Loucy (cell line): ENCODE data around the gene PAGE2B.
"Not testable (repeated sequence)": the region's sequence is repeated elsewhere in the genome, so short reads cannot be mapped to it uniquely, and the experiment has no call there.

Experiments
- H2AFZ ChIP-seq: fragments of 200-600 bp; sonication (generic); 2 replicates; pipeline ENCODE4 v1.6.0; 2016; ENCODE audit warnings: antibody characterized with exemption, mild to moderate bottlenecking, low read length, moderate library complexity
- H3F3A ChIP-seq: fragments of 200-600 bp; 2 replicates; pipeline ENCODE4 v1.6.0; 2016; ENCODE audit warnings: antibody characterized with exemption, low read depth, mild to moderate bottlenecking
- H3K27me3 ChIP-seq: fragments of 200-600 bp; sonication (generic); 2 replicates; pipeline ENCODE4 v1.6.1; 2014; ENCODE audit warnings: low read length, mild to moderate bottlenecking; ENCODE audit not compliant: insufficient read depth, poor library complexity, severe bottlenecking
- H3K36me3 ChIP-seq: fragments of 200-600 bp; sonication (generic); 2 replicates; pipeline ENCODE4 v1.6.1; 2016; ENCODE audit warnings: low read length; ENCODE audit not compliant: insufficient read depth
- H3K4me1 ChIP-seq: fragments of 200-600 bp; sonication (generic); 2 replicates; pipeline ENCODE4 v1.5.1; 2014; ENCODE audit warnings: low read length, mild to moderate bottlenecking; ENCODE audit not compliant: insufficient read depth, poor library complexity, severe bottlenecking
- H3K4me2 ChIP-seq: fragments of 200-600 bp; sonication (generic); 2 replicates; pipeline ENCODE4 v1.6.0; 2014; ENCODE audit warnings: antibody characterized with exemption, low read length, low read depth, mild to moderate bottlenecking; ENCODE audit not compliant: poor library complexity, severe bottlenecking
- H3K4me3 ChIP-seq: fragments of 200-600 bp; sonication (generic); 2 replicates; pipeline ENCODE4 v1.5.1; 2014; ENCODE audit warnings: low read length, mild to moderate bottlenecking, mixed read lengths; ENCODE audit not compliant: poor library complexity, severe bottlenecking
- H3K79me2 ChIP-seq: fragments of 200-600 bp; sonication (generic); 2 replicates; pipeline ENCODE4 v1.6.1; 2014; ENCODE audit warnings: low read length; ENCODE audit not compliant: insufficient read depth
- H3K9ac ChIP-seq: fragments of 200-600 bp; sonication (generic); 2 replicates; pipeline ENCODE4 v1.6.0; 2014; ENCODE audit warnings: mild to moderate bottlenecking, low read depth, low read length, moderate library complexity; ENCODE audit not compliant: poor library complexity, severe bottlenecking
- H3K9me2 ChIP-seq: fragments of 200-600 bp; sonication (generic); replicated peaks from 2 replicates; pipeline ENCODE4 v1.6.1; 2016; ENCODE audit warnings: low read depth, low read length, mixed read lengths
- H3K9me3 ChIP-seq: fragments of 200-600 bp; sonication (generic); 2 replicates; pipeline ENCODE4 v1.6.1; 2014; ENCODE audit warnings: mild to moderate bottlenecking, antibody characterized with exemption, low read length, low read depth; ENCODE audit not compliant: insufficient read depth
- H4K20me1 ChIP-seq: fragments of 200-600 bp; sonication (generic); 2 replicates; pipeline ENCODE4 v1.6.0; 2014; ENCODE audit warnings: antibody characterized with exemption, low read length, mild to moderate bottlenecking; ENCODE audit not compliant: insufficient read depth, poor library complexity, severe bottlenecking
- EZH2phosphoT487 ChIP-seq: fragments of 200-600 bp; IDR thresholded peaks from 2 replicates; pipeline ENCODE4 v1.6.1; 2018; ENCODE audit warnings: antibody characterized with exemption, mild to moderate bottlenecking, moderate library complexity, borderline replicate concordance
- TF ChIP-seq, protein P1 (sequence below): fragments of 200-600 bp; sonication (generic); conservative IDR thresholded peaks from 2 replicates; pipeline ENCODE4 v1.5.1; 2014; ENCODE audit warnings: mild to moderate bottlenecking, antibody characterized with exemption, low read length

PAGE2B gene

DNA sequence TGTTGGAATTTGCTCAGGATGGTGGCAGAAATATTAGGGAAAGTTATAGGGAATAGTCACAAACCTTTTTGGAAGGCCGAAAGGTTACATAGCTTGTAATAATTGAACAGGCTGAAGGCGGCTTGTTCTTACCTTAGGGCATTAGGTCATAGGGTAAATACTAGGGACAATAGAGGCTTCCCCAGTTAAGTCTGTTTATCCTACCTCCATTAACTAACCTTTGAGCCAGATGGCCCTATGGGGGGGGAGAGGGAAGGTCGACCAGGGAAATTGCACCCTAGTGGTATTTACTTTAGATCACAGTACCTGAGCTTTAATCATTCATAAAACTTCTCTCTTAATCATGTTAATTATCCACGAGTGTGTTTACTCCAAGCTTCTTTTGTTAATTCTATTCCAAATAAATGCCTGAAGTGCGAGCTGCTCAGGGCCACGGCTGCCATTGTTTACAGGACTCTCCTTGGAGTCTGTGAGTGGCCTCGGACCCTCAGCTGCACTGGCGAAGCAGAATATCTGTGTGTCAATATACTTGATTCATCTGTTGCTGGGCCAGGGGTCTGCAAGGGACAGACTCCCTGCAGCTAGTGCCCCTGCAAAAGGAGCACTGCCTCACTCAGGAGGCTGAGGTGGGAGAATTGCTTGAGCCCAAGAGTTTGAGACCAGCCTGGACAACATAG, 36.9 kb downstream of the PAGE2B start:
- Histone ChIP-seq H3K4me2 (no peak overlapping the region), H3K9ac (no peak overlapping the region), H3K27me3 (no peaks in the 10 kb centered on the region), H3K9me3 (no peaks in the 10 kb centered on the region), H3F3A (no peaks in the 10 kb centered on the region), H3K9me2 (no peaks in the 10 kb centered on the region), H4K20me1 (no peaks in the 10 kb centered on the region), H3K36me3 (no peaks in the 10 kb centered on the region), H2AFZ (no peak overlapping the region), H3K4me1 (no peaks in the 10 kb centered on the region), H3K79me2 (no peaks in the 10 kb centered on the region), H3K4me3 (no peak overlapping the region)
- TF ChIP-seq EZH2phosphoT487: no peak

DNA sequence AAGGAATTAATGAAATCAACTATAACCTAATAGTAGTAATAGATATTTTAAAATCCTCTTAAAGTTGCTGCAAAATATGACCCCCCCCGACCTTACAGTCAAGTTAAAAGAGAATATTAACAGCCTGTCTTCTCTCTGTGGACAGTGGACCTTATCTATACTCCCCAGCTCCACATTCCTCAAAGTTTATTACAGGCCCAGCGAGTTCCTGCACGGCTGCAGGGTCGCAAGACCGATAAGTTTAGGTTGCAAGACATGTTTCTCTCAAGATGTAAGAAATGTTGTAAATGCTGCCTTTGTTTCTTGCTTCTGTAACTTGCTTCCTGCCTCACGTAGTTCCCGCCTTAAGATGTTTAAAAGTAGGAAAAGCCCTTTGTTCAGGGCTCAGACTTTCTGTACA, 41.8 kb downstream of the PAGE2B start:
- H3K4me1 ChIP-seq, H3K9me3 ChIP-seq, H3K27me3 ChIP-seq, H3K9me2 ChIP-seq, H3K79me2 ChIP-seq, H4K20me1 ChIP-seq, H3F3A ChIP-seq, H3K4me2 ChIP-seq, H3K9ac ChIP-seq, H2AFZ ChIP-seq, H3K36me3 ChIP-seq, H3K4me3 ChIP-seq: not testable (repeated sequence)

DNA sequence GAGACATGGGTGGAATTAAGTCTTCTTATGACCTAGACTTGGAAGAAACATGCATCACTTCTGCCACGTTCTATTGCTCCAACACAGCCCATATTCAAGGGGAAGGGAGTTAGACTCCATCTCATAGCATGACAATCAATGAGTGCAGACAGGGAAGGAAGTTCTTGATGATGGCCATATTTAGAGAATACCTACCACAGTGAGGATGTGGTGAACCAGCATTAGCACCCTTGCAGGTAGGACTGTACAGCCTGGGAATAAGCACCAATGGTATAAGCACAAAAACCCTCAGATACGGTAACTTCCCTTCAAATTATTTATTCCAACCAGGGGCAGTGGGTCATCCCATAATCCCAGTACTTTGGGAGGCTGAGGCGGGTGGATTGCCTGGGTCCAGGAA, 43.7 kb downstream of the PAGE2B start:
- TF ChIP-seq EZH2phosphoT487: no peak
- TF ChIP-seq, protein P1, sequence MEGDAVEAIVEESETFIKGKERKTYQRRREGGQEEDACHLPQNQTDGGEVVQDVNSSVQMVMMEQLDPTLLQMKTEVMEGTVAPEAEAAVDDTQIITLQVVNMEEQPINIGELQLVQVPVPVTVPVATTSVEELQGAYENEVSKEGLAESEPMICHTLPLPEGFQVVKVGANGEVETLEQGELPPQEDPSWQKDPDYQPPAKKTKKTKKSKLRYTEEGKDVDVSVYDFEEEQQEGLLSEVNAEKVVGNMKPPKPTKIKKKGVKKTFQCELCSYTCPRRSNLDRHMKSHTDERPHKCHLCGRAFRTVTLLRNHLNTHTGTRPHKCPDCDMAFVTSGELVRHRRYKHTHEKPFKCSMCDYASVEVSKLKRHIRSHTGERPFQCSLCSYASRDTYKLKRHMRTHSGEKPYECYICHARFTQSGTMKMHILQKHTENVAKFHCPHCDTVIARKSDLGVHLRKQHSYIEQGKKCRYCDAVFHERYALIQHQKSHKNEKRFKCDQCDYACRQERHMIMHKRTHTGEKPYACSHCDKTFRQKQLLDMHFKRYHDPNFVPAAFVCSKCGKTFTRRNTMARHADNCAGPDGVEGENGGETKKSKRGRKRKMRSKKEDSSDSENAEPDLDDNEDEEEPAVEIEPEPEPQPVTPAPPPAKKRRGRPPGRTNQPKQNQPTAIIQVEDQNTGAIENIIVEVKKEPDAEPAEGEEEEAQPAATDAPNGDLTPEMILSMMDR: no peak
- H4K20me1 ChIP-seq: no peaks in the 10 kb centered on the region
- no peaks in the 10 kb centered on the region for H3K36me3 ChIP-seq

DNA sequence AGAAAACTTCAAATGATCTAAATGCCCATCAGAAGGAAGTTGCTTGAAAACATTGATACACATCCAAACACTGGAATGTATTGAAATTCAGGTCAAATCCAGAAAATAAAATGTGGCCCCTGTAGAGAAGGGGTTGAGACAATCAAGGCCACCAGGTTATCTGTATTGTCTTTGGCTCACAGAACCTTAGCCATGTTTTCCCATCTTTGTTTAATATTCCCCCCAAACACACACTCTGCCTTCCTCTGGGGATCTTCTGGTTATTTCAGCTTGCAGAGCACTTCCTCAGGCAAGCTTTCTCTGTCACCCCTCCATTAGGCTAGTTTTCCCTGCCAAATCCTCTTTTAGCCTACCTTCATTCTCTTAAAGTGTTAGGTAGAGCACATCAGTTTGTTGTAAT, 44.4 kb downstream of the PAGE2B start:
- Histone ChIP-seq H3K27me3 (no peaks in the 10 kb centered on the region), H3K4me1 (no peaks in the 10 kb centered on the region), H2AFZ (no peak overlapping the region), H3K4me2 (no peak overlapping the region), H3K9me3 (no peaks in the 10 kb centered on the region), H3K9ac (no peak overlapping the region), H3K4me3 (no peak overlapping the region), H3K36me3 (no peaks in the 10 kb centered on the region), H3F3A (no peaks in the 10 kb centered on the region), H4K20me1 (no peaks in the 10 kb centered on the region), H3K79me2 (no peaks in the 10 kb centered on the region), H3K9me2 (no peaks in the 10 kb centered on the region)
- TF ChIP-seq, protein P1: no peak
- no peak for TF ChIP-seq EZH2phosphoT487

More for the DNA sequence above, 43.7 kb downstream of the PAGE2B start:
- Histone ChIP-seq H3K4me2 (no peak overlapping the region), H3K4me3 (no peak overlapping the region), H3K79me2 (no peaks in the 10 kb centered on the region), H3K9ac (no peak overlapping the region), H2AFZ (no peak overlapping the region), H3K4me1 (no peaks in the 10 kb centered on the region), H3K9me3 (no peaks in the 10 kb centered on the region), H3F3A (no peaks in the 10 kb centered on the region), H3K27me3 (no peaks in the 10 kb centered on the region), H3K9me2 (no peaks in the 10 kb centered on the region)
